ENCODE results near the gene CELF5. TPM values are rescaled to one million over a fixed set of nuclear protein-coding genes. Genes with fewer than 3 reads are reported as not detected.
A peak's percentile ranks its signal among the peaks of the same experiment; 100 is the strongest.
"Not testable (repeated sequence)": the region's sequence is repeated elsewhere in the genome, so short reads cannot be mapped to it uniquely, and the experiment has no call there.

The CELF5 gene
- total RNA-seq, 1 donor from 2014 or later: 0.49 TPM

DNA sequence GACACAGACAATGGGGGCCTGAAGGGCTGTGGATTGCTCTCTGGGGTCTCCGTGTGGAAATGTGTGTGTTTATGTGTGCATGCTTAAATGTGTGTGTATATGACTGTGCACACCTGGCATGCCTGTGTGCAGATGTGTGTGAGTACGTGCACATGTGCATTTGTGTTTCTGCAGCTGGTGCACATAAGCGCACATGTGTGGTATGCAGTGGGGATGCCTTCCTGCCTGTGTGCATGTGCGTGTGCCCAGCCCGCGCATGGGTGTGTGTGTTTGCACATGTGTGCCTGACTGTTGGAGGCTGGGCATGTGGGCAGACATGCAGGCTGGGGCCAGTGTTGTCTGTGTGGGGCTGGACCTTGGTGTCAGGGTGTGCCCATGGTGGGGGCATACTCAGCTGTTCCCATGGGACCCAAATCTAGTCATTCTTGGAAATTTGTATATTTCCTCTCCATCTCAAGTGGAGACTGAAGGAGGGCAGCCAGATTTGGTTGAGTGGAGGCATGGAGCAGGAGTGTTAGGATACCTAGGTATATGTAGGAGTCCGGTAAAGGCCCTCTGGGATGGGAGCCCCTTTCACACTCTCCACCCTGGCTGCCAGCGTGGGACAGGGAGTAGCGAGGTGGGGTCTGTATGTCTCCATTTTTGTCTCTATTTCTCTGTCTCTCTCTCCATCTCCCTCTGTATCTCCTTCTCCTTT, 49.9 kb downstream of the CELF5 start:
- no peak for DNase-seq (ENCODE audit: low spot score)

DNA sequence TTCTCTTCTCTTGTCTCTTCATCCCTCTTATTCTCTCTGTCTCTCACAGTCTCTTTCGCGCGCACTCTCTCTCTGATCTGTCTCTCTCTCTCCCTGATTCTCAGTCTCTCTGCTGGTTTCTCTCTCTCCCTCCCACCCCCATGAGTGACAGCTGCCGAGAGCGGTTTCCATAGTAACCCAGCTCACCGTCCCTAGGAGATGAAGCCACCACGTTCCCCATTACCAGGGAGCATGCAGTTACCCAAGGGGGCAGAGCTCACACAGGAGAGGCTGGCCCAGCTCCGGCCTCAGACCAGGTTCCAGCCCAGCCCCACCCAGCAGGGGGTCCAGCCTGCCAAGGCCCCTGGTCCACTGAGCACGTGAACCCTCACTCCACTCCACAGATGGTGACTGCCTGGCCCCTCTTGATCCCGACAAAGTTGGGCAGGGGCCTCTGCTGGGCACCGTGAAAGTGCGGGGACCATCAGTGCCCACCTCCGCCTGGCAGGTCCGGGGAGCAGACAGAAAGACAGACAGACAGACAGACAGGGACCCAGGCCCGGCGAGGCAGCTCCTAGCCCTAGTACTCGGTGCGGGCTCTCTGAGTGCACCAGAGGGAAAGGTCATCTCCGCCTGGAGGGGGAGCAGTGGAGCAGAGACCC, 50.6 kb downstream of the CELF5 start:
- DNase-seq (ENCODE audit: low spot score): no peak

DNA sequence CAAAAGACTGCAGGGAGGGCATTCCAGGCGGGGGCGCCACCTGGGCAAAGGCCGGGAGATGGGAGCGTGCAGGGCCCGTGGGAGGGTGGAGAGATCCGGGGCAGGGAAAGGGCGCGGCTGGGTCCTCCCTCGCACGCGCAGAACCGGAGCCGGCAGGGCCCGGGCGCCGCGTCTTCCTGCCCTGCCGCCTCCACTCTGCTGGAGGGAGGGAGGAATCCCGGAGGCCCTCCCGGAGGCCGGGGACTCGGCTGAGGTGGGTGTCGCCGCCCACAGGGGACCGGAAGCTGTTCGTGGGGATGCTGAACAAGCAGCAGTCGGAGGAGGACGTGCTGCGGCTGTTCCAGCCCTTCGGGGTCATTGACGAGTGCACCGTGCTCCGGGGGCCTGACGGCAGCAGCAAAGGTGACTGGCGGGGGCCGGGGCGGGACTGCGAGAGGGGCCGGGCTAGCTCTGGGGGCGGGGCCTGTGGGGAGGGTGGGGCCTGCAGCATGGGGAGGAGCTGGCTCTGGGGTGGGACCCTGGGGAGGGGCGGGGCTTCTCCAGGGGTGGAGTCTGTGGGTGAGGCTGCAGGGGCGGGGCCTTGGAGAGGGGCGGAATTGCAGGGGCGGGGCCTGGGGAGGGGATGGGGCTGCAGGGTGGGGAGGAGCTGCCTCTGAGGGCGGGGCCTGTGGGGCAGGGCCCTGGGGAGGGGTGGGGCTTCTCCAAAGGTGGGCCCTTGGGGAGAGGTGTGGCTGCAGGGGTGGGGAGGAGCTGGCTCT, 51.3 kb downstream of the CELF5 start:
- DNase-seq (ENCODE audit: low spot score): peak; percentile 72

DNA sequence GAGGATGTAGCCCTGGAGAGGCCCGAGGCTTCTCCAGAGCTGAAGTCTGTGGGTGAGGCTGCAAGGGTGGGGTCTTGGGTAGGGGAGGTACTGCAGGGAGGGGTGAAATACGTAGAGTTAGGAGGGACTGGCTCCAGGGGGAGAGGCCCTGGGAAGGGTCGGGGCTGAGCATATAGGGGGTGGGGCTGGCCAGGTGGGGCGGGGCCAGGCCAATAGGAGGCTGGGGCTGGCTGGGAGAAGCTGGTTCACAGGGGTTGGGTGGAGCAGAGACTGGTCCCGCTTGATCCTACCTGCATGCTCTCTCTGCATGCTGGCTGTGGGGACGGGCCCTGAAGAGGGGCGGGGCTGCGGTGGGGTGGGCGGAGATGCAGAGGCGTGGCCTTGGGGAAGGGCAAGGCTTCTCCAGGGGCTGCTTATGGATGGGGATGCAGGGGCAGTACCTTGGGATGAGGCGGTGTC, 51.9 kb downstream of the CELF5 start:
- DNase-seq (ENCODE audit: low spot score): peak; percentile 17

DNA sequence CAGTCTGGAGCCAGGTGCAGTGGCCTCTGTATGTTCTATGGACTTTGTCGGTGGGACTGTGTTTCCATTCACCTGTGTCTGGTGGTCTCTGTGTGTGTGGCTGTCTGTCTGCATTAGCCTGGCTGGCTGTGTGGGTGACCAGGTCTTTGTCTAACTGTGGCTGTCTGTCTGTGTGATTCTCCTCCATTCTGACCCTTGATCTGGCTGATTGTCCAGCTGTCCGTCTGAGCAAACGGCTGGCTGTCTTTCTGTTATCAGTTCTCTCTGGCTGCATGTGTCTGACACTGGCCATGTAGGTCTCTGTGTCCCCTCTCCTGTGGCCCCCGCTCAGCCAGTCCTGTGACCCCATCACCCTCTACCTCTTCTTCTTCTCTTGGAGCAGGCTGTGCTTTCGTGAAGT, 53.2 kb downstream of the CELF5 start:
- no peak for DNase-seq (ENCODE audit: low spot score)

DNA sequence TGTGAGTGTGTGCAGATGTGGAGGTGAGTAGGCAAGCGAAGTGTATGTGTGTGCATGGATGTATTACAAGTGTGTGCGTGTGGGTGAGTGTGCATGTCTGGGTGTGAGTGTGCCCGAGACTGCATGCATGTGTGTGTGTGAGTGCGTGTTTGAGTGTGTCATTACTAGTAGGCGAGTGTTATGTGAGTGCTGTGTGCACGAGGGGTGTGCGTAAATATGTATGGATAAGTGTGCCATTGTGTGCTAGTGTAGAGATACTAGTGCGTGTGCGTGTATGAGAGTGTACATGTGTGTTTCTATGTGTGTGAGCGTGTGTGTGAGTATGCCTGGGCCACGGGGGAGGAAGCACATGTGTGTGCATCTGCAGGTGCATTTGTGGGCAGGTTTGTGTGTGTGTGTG, 53.8 kb downstream of the CELF5 start:
- DNase-seq (ENCODE audit: low spot score): no peak

DNA sequence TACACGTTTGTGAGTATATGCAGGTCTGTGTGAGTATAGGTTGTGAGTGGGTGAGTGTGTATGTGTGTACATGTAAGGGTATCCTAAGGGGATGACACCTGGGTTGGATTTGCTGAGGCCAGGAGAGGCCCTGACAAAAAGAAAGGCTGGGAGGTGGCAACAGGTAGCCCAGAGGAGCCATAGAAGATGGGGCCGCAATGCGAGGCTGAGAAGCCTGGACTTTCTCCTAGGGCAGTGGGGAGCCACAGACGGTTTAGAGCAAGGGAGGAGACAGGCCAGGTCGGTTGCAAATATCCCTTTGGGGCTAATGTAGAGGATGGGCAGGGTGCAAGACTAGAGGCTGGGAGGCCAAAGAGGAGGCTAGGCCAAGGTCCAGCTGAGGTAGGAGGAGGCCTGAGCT, 54.3 kb downstream of the CELF5 start:
- DNase-seq (ENCODE audit: low spot score): no peak

DNA sequence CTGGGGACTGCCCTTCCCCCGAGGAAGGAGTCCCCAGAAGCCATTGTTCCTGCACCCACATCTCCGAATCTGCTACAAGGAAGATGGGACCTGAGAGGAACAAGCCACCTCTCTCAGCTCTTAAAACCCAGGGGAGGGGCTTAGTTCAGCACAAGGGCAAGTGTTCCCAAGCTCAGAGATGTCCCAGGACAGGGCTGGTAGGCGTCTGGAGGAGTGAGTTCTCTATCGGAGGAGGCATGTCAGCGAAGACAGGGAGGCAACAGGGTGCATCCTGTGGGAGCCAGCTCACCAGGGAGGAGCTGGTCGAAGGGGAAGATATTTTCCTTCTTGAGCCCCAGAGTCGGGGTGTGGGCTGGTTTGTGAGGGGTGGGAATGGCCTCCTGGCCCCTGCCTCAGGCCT, 54.8 kb downstream of the CELF5 start:
- DNase-seq (ENCODE audit: low spot score): no peak

DNA sequence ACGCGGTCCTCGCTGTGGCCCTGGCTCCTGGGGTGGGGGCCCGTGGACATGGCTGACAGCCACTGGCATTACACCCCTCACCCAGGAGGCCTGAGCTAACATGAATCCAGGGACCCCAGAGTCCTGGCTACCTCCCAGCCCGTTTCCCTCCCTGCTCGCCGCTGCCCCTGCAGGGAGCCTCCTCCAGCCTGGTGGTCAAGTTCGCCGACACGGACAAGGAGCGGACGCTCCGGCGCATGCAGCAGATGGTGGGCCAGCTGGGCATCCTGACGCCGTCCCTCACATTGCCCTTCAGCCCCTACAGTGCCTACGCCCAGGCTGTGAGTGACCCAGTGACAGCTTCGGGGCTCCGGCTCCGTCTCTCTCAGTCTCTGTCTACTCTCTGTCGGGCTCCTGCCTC, 56.6 kb downstream of the CELF5 start:
- DNase-seq (ENCODE audit: low spot score): no peak

DNA sequence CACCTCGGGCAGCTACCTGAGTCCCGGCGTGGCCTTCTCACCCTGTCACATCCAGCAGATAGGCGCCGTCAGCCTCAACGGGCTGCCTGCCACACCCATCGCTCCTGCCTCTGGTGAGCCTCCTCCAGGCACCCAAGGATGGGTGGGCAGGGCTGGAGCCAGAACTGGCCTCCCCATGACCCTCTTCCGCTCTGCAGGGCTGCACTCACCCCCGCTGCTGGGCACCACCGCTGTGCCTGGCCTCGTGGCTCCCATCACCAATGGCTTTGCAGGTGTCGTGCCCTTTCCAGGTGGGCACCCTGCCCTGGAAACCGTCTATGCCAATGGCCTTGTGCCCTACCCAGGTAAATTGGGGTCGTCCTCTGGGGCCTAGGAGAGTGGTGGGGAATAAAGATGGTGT, 57.7 kb downstream of the CELF5 start:
- DNase-seq (ENCODE audit: low spot score): no peak

DNA sequence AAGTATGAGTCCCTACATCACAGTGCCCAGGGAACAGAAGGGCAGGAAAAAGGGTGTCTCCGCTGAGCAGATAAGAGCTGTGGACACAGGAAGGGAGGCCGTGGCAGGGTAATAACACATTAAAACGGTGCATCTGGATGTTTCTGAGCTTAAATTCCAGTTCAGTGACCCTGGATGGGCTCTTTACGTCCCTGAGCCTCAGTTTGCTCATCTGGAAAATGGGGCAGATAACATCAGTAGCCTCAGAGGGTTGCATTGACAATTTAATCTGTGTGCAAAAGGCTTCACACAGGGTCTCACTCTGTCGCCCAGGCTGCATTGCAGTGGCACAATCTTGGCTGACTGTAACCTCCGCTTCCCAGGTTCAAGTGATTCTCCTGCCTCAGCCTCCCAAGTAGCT, 58.1 kb downstream of the CELF5 start:
- no peak for DNase-seq (ENCODE audit: low spot score)

DNA sequence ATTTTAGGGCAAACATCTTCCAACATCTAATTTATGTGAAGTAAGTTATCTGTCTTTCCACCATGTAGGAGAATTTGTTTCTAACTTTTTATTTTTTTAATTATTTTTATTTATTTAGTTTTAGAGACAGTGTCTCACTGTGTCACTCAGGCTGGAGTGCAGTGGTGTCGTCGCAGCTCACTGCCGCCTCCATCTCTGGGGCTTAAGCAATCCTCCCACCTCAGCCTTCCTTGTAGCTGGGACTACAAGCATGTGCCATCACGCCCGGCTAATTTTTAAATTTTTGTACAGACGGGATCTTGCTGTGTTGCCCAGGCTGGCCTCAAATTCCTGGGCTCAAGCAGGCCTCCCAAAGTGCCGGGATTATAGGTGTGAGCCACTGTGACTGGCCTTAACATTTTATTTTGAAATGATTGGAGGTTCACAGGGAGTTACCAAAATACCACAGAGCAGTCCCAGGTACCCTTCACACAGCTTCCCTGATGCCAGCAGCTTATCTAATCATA, 58.8 kb downstream of the CELF5 start:
- DNase-seq (ENCODE audit: low spot score): no peak

DNA sequence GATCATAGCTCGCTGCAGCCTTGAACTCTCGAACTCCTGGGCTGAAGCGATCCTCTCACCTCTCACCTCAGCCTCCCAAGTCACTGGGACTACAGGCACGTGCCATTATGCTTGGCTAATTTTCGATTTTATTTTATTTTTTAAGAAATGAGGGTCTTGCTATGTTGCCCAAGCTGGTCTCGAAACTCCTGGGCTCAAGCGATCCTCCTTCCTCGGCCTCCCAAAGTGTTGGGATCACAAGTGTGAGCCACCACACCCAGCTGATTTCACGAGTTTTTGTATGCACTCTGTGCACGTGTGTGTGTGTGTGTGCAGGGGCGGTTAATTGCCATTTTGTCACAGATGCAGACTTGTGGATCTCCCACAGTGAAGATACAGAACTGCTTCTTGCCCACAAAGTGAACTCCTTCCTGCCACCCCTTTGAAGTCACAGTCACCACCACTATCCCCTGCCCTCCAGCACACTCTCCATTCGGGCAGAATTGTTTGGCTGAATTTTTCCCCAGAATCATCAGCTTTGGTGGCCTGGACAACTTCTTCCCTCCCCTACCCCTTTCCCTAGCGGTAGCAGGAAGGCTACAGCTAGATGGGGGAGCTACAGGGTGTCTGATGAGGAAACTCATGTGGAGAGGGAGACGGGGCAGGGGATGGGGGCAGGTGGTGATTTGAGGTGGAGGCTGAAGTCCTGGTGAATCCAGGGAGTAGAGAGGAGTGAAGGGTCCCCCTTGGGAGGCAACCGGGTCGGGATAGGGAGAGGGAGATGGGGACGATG, 59.6 kb downstream of the CELF5 start:
- no peak for DNase-seq (ENCODE audit: low spot score)

DNA sequence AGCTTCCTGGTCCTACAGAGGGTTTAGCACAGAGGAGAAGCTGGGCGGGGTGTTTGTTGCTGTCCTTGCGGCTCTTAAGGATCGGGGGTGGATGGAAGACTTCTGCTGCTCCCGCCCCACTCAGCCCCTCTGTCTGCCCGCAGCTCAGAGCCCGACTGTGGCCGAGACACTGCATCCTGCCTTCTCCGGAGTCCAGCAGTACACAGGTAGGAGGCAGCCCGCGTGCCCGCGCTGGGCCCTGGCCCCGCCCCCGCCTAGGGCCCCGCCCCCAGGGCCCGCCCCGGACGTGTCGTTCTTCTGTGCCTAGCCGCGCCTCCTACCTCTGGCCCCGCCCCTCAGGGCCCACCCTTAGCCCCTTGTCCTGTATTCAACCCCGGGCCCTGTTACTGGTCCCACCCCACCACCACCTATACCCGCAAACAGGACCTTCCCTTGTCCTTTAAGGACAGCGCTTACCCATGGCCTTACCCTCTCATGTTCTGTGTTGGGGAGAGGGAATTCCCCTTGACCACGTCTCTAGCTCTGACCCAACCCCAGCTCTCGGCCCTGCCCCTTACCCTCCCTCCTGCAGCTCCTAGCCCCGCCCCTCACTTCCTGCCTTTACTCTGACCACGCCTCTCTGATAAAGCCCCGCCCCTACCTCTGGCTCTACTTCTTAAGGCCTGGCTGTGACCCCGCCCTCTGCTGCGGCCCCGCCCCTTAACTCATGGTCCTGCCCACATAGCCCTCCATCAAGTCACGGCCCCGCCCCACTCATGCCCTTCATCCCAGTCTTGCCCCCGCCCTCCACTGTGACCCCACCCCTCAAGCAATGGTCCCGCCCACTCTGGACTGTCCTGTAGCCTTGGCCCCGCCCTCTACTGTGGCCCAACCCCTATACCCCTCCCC, 60.5 kb downstream of the CELF5 start:
- DNase-seq (ENCODE audit: low spot score): peak; percentile 93

DNA sequence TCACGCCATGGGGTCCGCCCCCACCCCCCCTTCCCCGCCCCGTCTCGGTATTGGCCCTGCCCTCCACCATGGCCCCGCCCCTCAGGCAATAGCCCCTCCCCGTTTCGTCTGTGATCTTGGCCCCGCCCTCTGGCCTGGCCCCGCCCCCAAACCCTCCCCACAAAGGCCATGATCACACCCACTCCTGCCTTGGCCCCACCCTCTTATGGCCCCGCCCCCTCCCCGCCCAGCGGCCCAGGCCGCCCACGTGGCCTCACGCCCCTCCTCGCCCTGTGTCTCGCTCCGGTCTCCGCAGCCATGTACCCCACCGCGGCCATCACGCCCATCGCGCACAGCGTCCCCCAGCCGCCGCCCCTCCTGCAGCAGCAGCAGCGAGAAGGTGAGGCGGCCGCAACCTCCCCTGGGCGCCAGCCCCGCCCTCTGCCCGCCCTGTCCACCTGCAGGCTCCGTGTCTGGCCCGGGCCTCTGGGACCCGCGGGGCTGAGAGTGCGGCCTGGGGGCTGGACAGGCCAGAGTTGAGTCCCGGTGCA, 61.3 kb downstream of the CELF5 start:
- DNase-seq (ENCODE audit: low spot score): no peak

DNA sequence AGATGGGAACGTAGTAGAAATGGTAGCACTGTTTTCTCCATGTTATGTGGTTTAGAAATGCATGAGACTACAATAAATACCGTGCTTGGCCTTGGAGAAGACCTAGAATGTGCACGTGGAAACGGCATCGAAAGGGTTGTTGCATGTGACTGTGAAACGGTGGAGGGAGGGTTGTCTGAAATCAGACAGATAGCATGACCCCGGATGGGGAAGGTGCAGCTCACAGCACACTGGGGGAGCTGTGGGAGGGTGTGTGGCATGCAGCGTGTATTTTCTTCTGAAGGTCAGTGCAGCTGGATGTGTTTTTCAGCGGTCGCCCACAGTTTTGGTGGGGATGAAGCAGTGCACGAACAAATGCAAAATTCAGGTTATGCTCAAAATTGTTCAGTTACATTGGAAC, 63.4 kb downstream of the CELF5 start:
- no peak for DNase-seq (ENCODE audit: low spot score)

DNA sequence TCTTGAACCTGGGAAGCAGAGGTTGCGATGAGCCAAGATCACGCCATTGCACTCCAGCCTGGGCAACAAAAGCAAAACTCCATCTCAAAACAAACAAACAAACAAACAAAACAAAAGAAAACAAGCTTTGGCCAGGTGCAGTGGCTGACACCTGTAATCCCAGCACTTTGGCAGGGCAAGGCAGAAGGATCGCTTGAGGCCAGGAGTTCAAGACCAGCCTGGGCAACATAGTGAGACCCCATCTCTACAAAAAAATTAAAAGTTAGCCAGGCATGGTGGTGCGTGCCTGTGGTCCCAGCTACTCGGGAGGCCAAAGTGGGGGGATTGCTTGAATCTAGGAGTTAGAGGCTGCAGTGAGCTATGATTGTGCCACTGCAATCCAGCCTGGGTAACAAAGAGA, 64.0 kb downstream of the CELF5 start:
- not testable (repeated sequence) for DNase-seq (ENCODE audit: low spot score)

DNA sequence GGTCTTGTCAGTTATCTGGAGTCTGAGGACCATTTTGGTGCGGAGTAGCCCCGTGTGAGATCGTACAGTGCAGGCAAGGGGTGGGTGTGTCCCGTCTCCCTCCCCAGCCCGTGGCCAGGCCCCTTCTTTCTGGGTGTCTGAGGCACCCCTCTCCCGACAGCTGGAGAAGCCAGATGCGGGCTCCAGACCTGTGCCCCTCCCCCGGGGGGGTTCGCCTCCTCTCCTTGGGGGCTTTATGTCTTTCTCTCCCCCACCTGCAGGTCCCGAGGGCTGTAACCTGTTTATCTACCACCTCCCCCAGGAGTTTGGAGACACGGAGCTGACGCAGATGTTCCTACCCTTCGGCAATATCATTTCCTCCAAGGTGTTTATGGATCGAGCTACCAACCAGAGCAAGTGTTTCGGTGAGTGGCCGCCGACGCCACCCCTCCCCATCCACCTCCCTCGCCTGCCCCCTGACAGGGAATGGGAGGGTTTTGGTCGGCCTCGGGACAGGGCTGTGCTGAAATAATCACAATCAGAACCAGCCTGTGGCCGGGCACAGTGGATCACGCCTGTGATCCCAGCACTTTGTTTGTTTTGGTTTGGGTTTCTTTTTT, 65.6 kb downstream of the CELF5 start:
- no peak for DNase-seq (ENCODE audit: low spot score)

DNA sequence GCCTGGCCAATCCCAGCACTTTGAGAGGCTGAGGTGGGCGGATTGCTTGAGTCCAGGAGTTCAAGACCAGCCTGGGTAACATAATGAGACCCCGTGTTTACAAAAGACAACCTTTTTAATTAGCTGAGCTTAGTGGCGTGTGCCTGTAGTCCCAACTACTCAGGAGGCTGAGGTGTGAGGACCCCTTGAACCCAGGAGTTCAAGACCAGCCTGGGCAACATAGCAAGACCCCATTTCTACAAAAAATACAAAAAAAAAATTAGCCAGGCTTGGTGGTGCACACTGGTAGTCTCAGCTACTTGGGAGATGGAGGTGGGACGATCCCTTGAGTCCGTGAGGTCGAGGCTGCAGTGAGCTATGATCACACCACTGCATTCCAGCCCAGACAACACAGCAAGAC, 66.4 kb downstream of the CELF5 start:
- not testable (repeated sequence) for DNase-seq (ENCODE audit: low spot score)

DNA sequence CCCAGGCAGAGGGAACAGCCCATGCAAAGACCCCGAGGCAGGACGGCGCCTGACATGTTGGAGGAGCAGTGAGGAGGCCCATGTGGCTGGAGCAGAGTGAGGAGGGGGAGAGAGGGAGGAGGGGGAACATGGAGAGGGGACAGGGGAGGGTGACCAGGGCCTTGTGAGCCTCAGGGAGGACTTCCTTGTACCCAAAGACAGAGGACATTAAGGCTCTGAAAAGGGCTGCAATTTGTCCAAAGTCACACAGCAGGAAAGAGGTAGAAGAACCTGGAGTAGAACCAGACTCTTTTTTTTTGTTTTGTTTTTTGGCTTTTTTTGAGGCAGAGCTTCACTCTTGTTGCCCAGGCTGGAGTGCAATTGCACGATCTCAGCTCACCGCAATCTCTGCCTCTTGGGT, 67.2 kb downstream of the CELF5 start:
- no peak for DNase-seq (ENCODE audit: low spot score)
